NB4 (cell line): Measurements from ENCODE around the gene SSX2IP.

Experiments
- CTCF ChIP-seq: IDR thresholded peaks from one replicate; pipeline ENCODE4 v1.5.1; 2012; ENCODE audit warnings: low read depth, low read length
- POLR2A ChIP-seq: IDR thresholded peaks from 2 replicates; pipeline ENCODE4 v1.6.1; 2011; ENCODE audit warnings: mild to moderate bottlenecking; ENCODE audit not compliant: insufficient read length; ENCODE audit errors: extremely low read depth

- TF ChIP-seq CTCF: no peak
- TF ChIP-seq POLR2A: no peak
These were observed 16.2 kb downstream of the SSX2IP start for GRCh38 chr1:84674021-84674420.
